SK-N-SH (cell line): ENCODE data around the gene SIAH3.

Experiments used
- FOSL2 ChIP-seq: IDR thresholded peaks from 2 replicates; pipeline ENCODE4 v1.4.0; 2012; ENCODE audit warnings: low read depth, mild to moderate bottlenecking, moderate library complexity, borderline replicate concordance
- JUND ChIP-seq: IDR thresholded peaks from 2 replicates; pipeline ENCODE4 v1.4.0; 2012
- MXI1 ChIP-seq: IDR thresholded peaks from 2 replicates; pipeline ENCODE4 v1.6.1; 2012; ENCODE audit warnings: mild to moderate bottlenecking, low read depth, low read length, improper control_type of control experiment
- NFIC ChIP-seq: IDR thresholded peaks from 2 replicates; pipeline ENCODE4 v1.4.0; 2012; ENCODE audit warnings: borderline replicate concordance
- POLR2AphosphoS5 ChIP-seq: IDR thresholded peaks from 2 replicates; pipeline ENCODE4 v1.6.1; 2012; ENCODE audit warnings: low read depth, low read length
- RAD21 ChIP-seq: IDR thresholded peaks from 2 replicates; pipeline ENCODE4 v1.6.1; 2012; ENCODE audit warnings: mild to moderate bottlenecking, low read length
- TF ChIP-seq, protein P1 (sequence below): fragments of 200-600 bp; sonication (generic); IDR thresholded peaks from 2 replicates; pipeline ENCODE4 v1.6.1; 2017; ENCODE audit warnings: antibody characterized with exemption, mild to moderate bottlenecking, moderate library complexity
- TF ChIP-seq, protein P2 (sequence below): IDR thresholded peaks from 2 replicates; pipeline ENCODE4; 2012

GRCh38 chr13:45787346-45787745 is 64.2 kb downstream of the SIAH3 start:
- TF ChIP-seq RAD21 (no peak), POLR2AphosphoS5 (no peak), NFIC (no peak), MXI1 (no peak), FOSL2 (no peak), JUND (no peak)
- TF ChIP-seq, protein P1, sequence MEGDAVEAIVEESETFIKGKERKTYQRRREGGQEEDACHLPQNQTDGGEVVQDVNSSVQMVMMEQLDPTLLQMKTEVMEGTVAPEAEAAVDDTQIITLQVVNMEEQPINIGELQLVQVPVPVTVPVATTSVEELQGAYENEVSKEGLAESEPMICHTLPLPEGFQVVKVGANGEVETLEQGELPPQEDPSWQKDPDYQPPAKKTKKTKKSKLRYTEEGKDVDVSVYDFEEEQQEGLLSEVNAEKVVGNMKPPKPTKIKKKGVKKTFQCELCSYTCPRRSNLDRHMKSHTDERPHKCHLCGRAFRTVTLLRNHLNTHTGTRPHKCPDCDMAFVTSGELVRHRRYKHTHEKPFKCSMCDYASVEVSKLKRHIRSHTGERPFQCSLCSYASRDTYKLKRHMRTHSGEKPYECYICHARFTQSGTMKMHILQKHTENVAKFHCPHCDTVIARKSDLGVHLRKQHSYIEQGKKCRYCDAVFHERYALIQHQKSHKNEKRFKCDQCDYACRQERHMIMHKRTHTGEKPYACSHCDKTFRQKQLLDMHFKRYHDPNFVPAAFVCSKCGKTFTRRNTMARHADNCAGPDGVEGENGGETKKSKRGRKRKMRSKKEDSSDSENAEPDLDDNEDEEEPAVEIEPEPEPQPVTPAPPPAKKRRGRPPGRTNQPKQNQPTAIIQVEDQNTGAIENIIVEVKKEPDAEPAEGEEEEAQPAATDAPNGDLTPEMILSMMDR: no peak
- TF ChIP-seq, protein P2, sequence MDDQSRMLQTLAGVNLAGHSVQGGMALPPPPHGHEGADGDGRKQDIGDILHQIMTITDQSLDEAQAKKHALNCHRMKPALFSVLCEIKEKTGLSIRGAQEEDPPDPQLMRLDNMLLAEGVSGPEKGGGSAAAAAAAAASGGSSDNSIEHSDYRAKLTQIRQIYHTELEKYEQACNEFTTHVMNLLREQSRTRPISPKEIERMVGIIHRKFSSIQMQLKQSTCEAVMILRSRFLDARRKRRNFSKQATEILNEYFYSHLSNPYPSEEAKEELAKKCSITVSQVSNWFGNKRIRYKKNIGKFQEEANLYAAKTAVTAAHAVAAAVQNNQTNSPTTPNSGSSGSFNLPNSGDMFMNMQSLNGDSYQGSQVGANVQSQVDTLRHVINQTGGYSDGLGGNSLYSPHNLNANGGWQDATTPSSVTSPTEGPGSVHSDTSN: no peak
